ENCODE results near the gene SCN1A.
"Not testable (repeated sequence)": the region's sequence is repeated elsewhere in the genome, so short reads cannot be mapped to it uniquely, and the experiment has no call there.

SCN1A gene

DNA sequence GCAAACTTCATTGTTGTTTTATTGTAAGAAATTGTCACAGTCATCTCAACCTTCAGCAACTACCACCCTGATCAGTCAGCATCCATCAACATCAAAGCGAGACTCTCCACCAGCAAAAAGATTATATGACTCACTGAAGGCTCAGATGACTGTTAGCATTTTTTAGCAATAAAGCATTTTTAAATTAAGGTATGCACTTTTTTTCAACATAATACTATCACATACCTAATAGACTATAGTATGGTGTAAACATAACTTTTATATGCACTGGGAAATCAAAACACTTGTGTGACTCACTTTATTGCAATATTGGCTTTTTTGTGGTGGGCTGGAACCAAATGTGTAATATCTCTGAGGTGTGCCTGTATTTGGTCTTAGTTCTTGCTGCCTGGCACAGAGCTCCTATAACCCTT, 15.6 kb downstream of the SCN1A start:
- DNase-seq (ENCODE audit: low spot score), result no peak
- POLR2A ChIA-PET (ENCODE audit: low non-redundant PET), result no interaction called here
- TF ChIP-seq CTCF (conservative IDR thresholded peaks at IDR 0.05; ENCODE audit: low read depth), result no peak
- H3K27ac ChIP-seq, result no peak overlapping the region
- CTCF ChIA-PET, result no interaction called here

GRCh38 chr2:166106431-166107015, 21.3 kb downstream of the SCN1A start:
- no peak overlapping the region for H3K27ac ChIP-seq
- POLR2A ChIA-PET (ENCODE audit: low non-redundant PET), result no interaction called here
- TF ChIP-seq CTCF (conservative IDR thresholded peaks at IDR 0.05; ENCODE audit: low read depth), result no peak
- CTCF ChIA-PET, result interaction anchor here (0.5 to 0.6 kb wide), 2 partner anchors 91 to 841 kb away, joined by 3 read pairs; no protein-coding TSS in a partner anchor
- no peak for DNase-seq (ENCODE audit: low spot score)

- no peak for DNase-seq (ENCODE audit: low spot score)
These were observed 23.0 kb downstream of the SCN1A start for GRCh38 chr2:166104773-166105172.

GRCh38 chr2:166104084-166104483, 23.7 kb downstream of the SCN1A start:
- TF ChIP-seq CTCF (conservative IDR thresholded peaks at IDR 0.05; ENCODE audit: low read depth), result no peak
- ChIA-PET POLR2A (ENCODE audit: low non-redundant PET) (no interaction called here), CTCF (no interaction called here)
- H3K27ac ChIP-seq, result no peak overlapping the region
- no peak for DNase-seq (ENCODE audit: low spot score)

More at GRCh38 chr2:166104773-166105172, 23.0 kb downstream of the SCN1A start:
- ChIA-PET CTCF (no interaction called here), POLR2A (ENCODE audit: low non-redundant PET) (no interaction called here)
- no peak for TF ChIP-seq CTCF (conservative IDR thresholded peaks at IDR 0.05; ENCODE audit: low read depth)
- no peak overlapping the region for H3K27ac ChIP-seq

GRCh38 chr2:166103277-166103676, 24.5 kb downstream of the SCN1A start:
- CTCF ChIA-PET, result interaction anchor here (0.6 kb wide), 1 partner anchor 29 kb away, joined by 3 read pairs; no protein-coding TSS in a partner anchor
- POLR2A ChIA-PET (ENCODE audit: low non-redundant PET); H3K27ac ChIP-seq; DNase-seq (ENCODE audit: low spot score): not testable (repeated sequence)

GRCh38 chr2:166094325-166094724, 33.5 kb downstream of the SCN1A start:
- CTCF ChIA-PET, result no interaction called here
- POLR2A ChIA-PET (ENCODE audit: low non-redundant PET), result no interaction called here
- H3K27ac ChIP-seq, result no peak overlapping the region
- DNase-seq (ENCODE audit: low spot score), result no peak
- no peak for TF ChIP-seq CTCF (conservative IDR thresholded peaks at IDR 0.05; ENCODE audit: low read depth)

DNA sequence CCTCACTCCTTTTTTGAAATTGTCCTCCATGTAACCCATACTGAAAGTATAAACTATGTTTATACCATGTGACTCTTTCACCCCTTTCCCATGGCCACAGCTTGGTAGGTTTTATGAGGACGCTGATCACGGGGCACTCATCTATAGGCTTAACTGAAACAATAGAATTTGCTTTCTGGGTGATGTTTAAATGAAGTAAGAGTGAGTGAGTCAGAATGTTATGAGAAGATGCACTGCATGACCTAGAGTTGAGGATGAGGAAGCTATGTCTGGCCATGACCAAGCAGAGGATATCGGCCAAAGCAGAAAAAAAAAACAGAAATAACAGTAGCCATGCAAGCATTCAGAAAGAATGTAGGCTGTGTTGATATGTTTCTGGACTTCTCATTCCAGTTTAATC, 34.9 kb downstream of the SCN1A start:
- no peak overlapping the region for H3K27ac ChIP-seq
- POLR2A ChIA-PET (ENCODE audit: low non-redundant PET), result no interaction called here
- TF ChIP-seq CTCF (conservative IDR thresholded peaks at IDR 0.05; ENCODE audit: low read depth), result no peak
- DNase-seq (ENCODE audit: low spot score), result peak; percentile 2
- CTCF ChIA-PET, result no interaction called here
